GM23338 (cell line): ENCODE measurements around the gene COL21A1. TPM values are rescaled to one million over a fixed set of nuclear protein-coding genes. Genes with fewer than 3 reads are reported as not detected.

Experiments
- ATAC-seq: fragments of 200-7000 bp; cut with Tn5 transposase; 3 replicates; pipeline ENCODE4 v1.9.1; 2020
- DNase-seq: peaks from one replicate; pipeline ENCODE4 v3.0.0-alpha.2; 2015; ENCODE audit warnings: low spot score
- H2AFZ ChIP-seq: fragments of 200-600 bp; sonication (generic); 2 replicates; pipeline ENCODE4 v1.8.0; 2016; ENCODE audit warnings: antibody characterized with exemption, mild to moderate bottlenecking, moderate library complexity
- H3F3A ChIP-seq: fragments of 200-600 bp; sonication (generic); replicated peaks from 2 replicates; pipeline ENCODE4 v1.8.0; 2017; ENCODE audit warnings: antibody characterized with exemption, mixed run types, low read depth
- H3K27ac ChIP-seq: fragments of 200-600 bp; sonication (generic); 2 replicates; pipeline ENCODE4 v1.6.1; 2016; ENCODE audit warnings: low read depth
- H3K27me3 ChIP-seq: fragments of 200-600 bp; sonication (generic); 2 replicates; pipeline ENCODE4 v1.8.0; 2016; ENCODE audit warnings: mild to moderate bottlenecking, mixed run types, moderate library complexity; ENCODE audit not compliant: insufficient read depth
- H3K36me3 ChIP-seq: fragments of 200-600 bp; sonication (generic); 2 replicates; pipeline ENCODE4 v1.8.0; 2016; ENCODE audit warnings: mild to moderate bottlenecking; ENCODE audit not compliant: insufficient read depth
- H3K4me1 ChIP-seq: fragments of 200-600 bp; sonication (generic); 2 replicates; pipeline ENCODE4 v1.8.0; 2016; ENCODE audit warnings: mild to moderate bottlenecking, moderate library complexity; ENCODE audit not compliant: insufficient read depth
- H3K4me2 ChIP-seq: fragments of 200-600 bp; sonication (generic); 2 replicates; pipeline ENCODE4 v1.7.1; 2017; ENCODE audit warnings: mixed run types
- H3K4me3 ChIP-seq: fragments of 200-600 bp; sonication (generic); 2 replicates; pipeline ENCODE4 v1.6.1; 2016; ENCODE audit warnings: mixed run types
- H3K79me2 ChIP-seq: fragments of 200-600 bp; sonication (generic); replicated peaks from 2 replicates; pipeline ENCODE4 v1.8.0; 2017; ENCODE audit warnings: mild to moderate bottlenecking; ENCODE audit not compliant: insufficient read depth
- H3K9me2 ChIP-seq: fragments of 200-600 bp; sonication (generic); 2 replicates; pipeline ENCODE4 v1.8.0; 2017; ENCODE audit not compliant: insufficient read depth
- H4K20me1 ChIP-seq: fragments of 200-600 bp; sonication (generic); replicated peaks from 2 replicates; pipeline ENCODE4 v1.8.0; 2017; ENCODE audit warnings: mild to moderate bottlenecking; ENCODE audit not compliant: insufficient read depth
- H3K27ac Mint-ChIP-seq: 2 replicates; pipeline ENCODE4 v1.8.0; 2020; ENCODE audit warnings: inconsistent platforms, mild to moderate bottlenecking, moderate library complexity, mixed read lengths
- H3K27me3 Mint-ChIP-seq: 3 replicates; pipeline ENCODE4 v1.8.0; 2022; ENCODE audit warnings: low read depth, mild to moderate bottlenecking, moderate library complexity, mixed read lengths, inconsistent platforms; ENCODE audit not compliant: insufficient read depth, poor library complexity
- H3K36me3 Mint-ChIP-seq: 3 replicates; pipeline ENCODE4 v1.8.0; 2021; ENCODE audit warnings: low read depth, mild to moderate bottlenecking, inconsistent platforms, moderate library complexity, mixed read lengths
- H3K4me1 Mint-ChIP-seq: 3 replicates; pipeline ENCODE4 v1.8.0; 2020; ENCODE audit warnings: mild to moderate bottlenecking, inconsistent platforms, mixed read lengths
- H3K4me3 Mint-ChIP-seq: 3 replicates; pipeline ENCODE4 v1.8.0; 2021; ENCODE audit warnings: moderate library complexity, mild to moderate bottlenecking, inconsistent platforms, mixed read lengths
- H3K9me3 Mint-ChIP-seq: 3 replicates; pipeline ENCODE4 v1.8.0; 2020; ENCODE audit warnings: moderate library complexity, mild to moderate bottlenecking, inconsistent platforms, mixed read lengths
- EZH2 ChIP-seq: fragments of 200-600 bp; sonication (generic); IDR thresholded peaks from one replicate; pipeline ENCODE4 v1.8.0; 2017; ENCODE audit warnings: antibody characterized with exemption, mild to moderate bottlenecking, low read depth; ENCODE audit not compliant: unreplicated experiment
- JUNB ChIP-seq: IDR thresholded peaks from one replicate; pipeline ENCODE4 v1.6.1; 2016; ENCODE audit warnings: antibody characterized with exemption; ENCODE audit not compliant: unreplicated experiment
- NANOG ChIP-seq: IDR thresholded peaks from 2 replicates; pipeline ENCODE4 v1.6.1; 2016; ENCODE audit warnings: antibody characterized with exemption, borderline replicate concordance
- POLR2AphosphoS5 ChIP-seq: IDR thresholded peaks from 2 replicates; pipeline ENCODE4 v1.6.1; 2016; ENCODE audit warnings: antibody characterized with exemption, low read depth
- ZNF114 ChIP-seq: fragments of 250-450 bp; sonication (Bioruptor Pico); IDR thresholded peaks from 2 replicates; pipeline ENCODE4 v1.5.0; 2020; ENCODE audit warnings: mild to moderate bottlenecking, moderate library complexity
- polyA plus RNA-seq: library from polyadenylated mRNA; unstranded; fragments of >200 nt; fragmentation: Nextera tagmentation; extraction: Ambion mirVana; gene quantifications from 2 replicates; pipeline ENCODE4 v1.2.1, GENCODE V29; 2016
- total RNA-seq: library from RNA; depleted of rRNA; stranded (reverse); fragments of >200 nt; shearing (Covaris generic); gene quantifications from 2 replicates; pipeline ENCODE4 v1.2.3, GENCODE V29; 2014
- TF ChIP-seq, protein P1 (sequence below): IDR thresholded peaks from one replicate; pipeline ENCODE4 v1.6.1; 2018; ENCODE audit warnings: antibody characterized with exemption; ENCODE audit not compliant: unreplicated experiment
- TF ChIP-seq, protein P2 (sequence below): fragments of 250-450 bp; sonication (Bioruptor Pico); IDR thresholded peaks from 2 replicates; pipeline ENCODE4 v1.5.0; 2020; ENCODE audit warnings: mild to moderate bottlenecking, moderate library complexity

The COL21A1 gene
- total and polyA plus RNA-seq, 2 experiments from 2014 or later: 5.0 to 6.2 TPM

DNA sequence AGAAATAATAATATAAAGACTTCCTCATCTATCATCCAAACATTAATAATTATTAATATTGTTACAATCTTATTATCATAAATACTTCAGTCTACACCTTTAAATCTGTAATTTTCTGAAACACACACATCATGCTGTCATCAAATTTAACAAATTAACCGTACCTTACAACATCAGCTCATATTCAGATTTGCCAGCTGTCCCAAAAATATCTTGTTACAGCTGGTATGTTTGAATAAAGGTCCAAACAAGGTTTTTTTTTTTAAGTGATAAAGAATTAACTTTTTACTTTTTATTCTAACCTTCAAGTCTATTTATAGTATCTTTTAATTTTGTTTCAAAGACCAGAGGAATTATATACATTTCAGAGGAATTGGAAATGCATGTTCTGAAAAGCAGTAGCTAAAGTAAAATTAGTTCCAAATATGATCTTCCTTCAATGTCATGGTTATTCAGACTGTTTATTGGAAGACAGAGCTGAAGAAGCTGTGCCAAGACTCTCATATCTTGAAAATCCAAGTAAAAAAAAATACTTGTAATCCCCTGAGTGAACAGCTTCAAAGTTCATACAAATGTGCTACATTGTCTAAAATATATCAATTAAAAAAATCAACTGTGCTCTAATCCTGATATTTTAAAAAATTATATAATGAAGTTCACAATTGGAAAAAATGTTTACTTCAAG, 210.3 kb downstream of the COL21A1 start (continued):
- TF ChIP-seq EZH2: no peak
- no peak for TF ChIP-seq JUNB
- TF ChIP-seq ZNF114: no peak
- TF ChIP-seq, protein P1, sequence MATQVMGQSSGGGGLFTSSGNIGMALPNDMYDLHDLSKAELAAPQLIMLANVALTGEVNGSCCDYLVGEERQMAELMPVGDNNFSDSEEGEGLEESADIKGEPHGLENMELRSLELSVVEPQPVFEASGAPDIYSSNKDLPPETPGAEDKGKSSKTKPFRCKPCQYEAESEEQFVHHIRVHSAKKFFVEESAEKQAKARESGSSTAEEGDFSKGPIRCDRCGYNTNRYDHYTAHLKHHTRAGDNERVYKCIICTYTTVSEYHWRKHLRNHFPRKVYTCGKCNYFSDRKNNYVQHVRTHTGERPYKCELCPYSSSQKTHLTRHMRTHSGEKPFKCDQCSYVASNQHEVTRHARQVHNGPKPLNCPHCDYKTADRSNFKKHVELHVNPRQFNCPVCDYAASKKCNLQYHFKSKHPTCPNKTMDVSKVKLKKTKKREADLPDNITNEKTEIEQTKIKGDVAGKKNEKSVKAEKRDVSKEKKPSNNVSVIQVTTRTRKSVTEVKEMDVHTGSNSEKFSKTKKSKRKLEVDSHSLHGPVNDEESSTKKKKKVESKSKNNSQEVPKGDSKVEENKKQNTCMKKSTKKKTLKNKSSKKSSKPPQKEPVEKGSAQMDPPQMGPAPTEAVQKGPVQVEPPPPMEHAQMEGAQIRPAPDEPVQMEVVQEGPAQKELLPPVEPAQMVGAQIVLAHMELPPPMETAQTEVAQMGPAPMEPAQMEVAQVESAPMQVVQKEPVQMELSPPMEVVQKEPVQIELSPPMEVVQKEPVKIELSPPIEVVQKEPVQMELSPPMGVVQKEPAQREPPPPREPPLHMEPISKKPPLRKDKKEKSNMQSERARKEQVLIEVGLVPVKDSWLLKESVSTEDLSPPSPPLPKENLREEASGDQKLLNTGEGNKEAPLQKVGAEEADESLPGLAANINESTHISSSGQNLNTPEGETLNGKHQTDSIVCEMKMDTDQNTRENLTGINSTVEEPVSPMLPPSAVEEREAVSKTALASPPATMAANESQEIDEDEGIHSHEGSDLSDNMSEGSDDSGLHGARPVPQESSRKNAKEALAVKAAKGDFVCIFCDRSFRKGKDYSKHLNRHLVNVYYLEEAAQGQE: no peak

DNA sequence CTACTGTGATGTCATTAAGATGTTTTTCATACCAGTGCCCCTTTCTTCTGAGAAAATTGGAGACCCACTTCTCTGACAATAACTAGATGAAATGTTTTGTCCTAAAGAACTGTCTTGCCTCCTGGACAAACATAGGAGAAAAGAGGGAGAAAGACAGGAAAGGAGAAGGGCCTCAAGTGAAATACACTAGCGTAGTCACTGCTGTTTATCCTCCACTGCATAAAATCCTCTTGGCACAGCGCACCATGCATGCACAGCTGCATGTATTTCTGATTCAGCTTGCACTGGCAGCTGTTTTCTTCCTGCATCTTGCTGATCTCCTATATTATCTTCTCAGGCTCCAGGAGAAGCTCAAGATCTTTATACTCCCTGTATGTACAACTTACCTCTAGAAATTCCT, 214.0 kb downstream of the COL21A1 start:
- H3K4me1 Mint-ChIP-seq: no peaks in the 10 kb centered on the region
- no peaks in the 10 kb centered on the region for H3K36me3 ChIP-seq
- DNase-seq: no peak

More for the DNA sequence above, 214.0 kb downstream of the COL21A1 start:
- no peaks in the 10 kb centered on the region for H3K27me3 Mint-ChIP-seq
- Histone ChIP-seq H3K4me3 (no peak overlapping the region), H3K4me2 (no peak overlapping the region), H2AFZ (0 out of 2 replicates have a peak overlapping the region, but pooled peaks have one; percentile 57), H3K79me2 (no peaks in the 10 kb centered on the region), H3K4me1 (no peaks in the 10 kb centered on the region), H3K27me3 (no peaks in the 10 kb centered on the region), H4K20me1 (no peaks in the 10 kb centered on the region), H3F3A (no peaks in the 10 kb centered on the region), H3K9me2 (peaks cover 4% of the 10 kb centered on the region; the same call in 1 of the 2 replicates), H3K27ac (no peak overlapping the region)
- no peaks in the 10 kb centered on the region for H3K9me3 Mint-ChIP-seq
- no peaks in the 10 kb centered on the region for H3K36me3 Mint-ChIP-seq
- TF ChIP-seq POLR2AphosphoS5 (no peak), NANOG (no peak), EZH2 (no peak), ZNF114 (no peak)
- TF ChIP-seq, protein P1: no peak
- TF ChIP-seq, protein P2, sequence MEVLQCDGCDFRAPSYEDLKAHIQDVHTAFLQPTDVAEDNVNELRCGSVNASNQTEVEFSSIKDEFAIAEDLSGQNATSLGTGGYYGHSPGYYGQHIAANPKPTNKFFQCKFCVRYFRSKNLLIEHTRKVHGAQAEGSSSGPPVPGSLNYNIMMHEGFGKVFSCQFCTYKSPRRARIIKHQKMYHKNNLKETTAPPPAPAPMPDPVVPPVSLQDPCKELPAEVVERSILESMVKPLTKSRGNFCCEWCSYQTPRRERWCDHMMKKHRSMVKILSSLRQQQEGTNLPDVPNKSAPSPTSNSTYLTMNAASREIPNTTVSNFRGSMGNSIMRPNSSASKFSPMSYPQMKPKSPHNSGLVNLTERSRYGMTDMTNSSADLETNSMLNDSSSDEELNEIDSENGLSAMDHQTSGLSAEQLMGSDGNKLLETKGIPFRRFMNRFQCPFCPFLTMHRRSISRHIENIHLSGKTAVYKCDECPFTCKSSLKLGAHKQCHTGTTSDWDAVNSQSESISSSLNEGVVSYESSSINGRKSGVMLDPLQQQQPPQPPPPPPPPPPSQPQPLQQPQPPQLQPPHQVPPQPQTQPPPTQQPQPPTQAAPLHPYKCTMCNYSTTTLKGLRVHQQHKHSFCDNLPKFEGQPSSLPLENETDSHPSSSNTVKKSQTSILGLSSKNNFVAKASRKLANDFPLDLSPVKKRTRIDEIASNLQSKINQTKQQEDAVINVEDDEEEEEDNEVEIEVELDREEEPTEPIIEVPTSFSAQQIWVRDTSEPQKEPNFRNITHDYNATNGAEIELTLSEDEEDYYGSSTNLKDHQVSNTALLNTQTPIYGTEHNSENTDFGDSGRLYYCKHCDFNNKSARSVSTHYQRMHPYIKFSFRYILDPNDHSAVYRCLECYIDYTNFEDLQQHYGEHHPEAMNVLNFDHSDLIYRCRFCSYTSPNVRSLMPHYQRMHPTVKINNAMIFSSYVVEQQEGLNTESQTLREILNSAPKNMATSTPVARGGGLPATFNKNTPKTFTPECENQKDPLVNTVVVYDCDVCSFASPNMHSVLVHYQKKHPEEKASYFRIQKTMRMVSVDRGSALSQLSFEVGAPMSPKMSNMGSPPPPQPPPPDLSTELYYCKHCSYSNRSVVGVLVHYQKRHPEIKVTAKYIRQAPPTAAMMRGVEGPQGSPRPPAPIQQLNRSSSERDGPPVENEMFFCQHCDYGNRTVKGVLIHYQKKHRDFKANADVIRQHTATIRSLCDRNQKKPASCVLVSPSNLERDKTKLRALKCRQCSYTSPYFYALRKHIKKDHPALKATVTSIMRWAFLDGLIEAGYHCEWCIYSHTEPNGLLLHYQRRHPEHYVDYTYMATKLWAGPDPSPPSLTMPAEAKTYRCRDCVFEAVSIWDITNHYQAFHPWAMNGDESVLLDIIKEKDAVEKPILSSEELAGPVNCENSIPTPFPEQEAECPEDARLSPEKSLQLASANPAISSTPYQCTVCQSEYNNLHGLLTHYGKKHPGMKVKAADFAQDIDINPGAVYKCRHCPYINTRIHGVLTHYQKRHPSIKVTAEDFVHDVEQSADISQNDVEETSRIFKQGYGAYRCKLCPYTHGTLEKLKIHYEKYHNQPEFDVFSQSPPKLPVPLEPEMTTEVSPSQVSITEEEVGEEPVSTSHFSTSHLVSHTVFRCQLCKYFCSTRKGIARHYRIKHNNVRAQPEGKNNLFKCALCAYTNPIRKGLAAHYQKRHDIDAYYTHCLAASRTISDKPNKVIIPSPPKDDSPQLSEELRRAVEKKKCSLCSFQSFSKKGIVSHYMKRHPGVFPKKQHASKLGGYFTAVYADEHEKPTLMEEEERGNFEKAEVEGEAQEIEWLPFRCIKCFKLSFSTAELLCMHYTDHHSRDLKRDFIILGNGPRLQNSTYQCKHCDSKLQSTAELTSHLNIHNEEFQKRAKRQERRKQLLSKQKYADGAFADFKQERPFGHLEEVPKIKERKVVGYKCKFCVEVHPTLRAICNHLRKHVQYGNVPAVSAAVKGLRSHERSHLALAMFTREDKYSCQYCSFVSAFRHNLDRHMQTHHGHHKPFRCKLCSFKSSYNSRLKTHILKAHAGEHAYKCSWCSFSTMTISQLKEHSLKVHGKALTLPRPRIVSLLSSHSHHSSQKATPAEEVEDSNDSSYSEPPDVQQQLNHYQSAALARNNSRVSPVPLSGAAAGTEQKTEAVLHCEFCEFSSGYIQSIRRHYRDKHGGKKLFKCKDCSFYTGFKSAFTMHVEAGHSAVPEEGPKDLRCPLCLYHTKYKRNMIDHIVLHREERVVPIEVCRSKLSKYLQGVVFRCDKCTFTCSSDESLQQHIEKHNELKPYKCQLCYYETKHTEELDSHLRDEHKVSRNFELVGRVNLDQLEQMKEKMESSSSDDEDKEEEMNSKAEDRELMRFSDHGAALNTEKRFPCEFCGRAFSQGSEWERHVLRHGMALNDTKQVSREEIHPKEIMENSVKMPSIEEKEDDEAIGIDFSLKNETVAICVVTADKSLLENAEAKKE (CRISPR knock-in tag): no peak
- no peak for ATAC-seq
- H3K4me3 Mint-ChIP-seq: no peak overlapping the region
- H3K27ac Mint-ChIP-seq: no peak overlapping the region
